Measurements from ENCODE around the gene CRY2.
A peak's percentile ranks its signal among the peaks of the same experiment; 100 is the strongest.

Gene CRY2

DNA sequence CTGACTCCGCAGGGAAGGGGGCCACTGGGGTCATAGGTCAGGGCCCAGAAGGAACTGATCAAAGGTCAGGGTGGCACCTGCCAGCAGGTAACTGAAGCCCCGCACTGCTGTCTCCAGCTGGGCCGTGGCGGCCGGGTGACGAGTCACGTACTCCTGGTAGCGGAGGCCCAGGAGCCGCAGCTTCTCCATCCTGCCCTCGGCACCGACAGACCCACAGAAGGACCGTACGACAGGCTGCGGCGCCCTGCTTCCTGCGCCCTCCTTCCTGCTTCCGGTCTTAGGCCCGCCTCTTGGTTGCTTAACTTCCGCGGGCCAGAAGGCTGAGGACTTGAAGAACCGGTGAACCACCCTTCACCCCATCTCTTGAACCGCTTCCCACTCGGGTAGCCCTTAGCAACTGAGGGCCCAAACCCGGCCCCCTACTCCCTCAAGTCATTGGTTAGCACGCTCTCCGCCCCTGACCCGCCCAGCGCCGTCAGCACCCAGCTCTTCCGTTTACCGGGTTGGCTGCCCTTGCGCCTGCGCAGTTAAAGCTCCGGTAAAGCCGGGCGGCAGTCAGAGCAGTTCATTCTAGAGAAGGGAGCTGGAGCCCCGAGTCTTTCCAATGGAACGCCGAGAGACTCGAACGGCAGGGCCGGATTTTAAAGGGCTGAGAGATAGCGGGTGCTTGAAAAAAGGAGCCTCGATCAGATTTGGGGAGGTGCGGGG is 70.5 kb downstream of the CRY2 start, which contains the start of gene PEX16:
PEX16 (minus strand) TSS at position 255 of the 708 bp plus-strand sequence; CDS start at position 189, 66 bp downstream.
- FAIRE-seq (no peak), DNase-seq (ENCODE audit: insufficient read length, low spot score) (peak; percentile 93)
- TF ChIP-seq CTCF (IDR thresholded peaks at IDR 0.05; ENCODE audit: insufficient read depth, missing control alignments) = no peak

GRCh38 chr11:45918331-45918941 is 71.2 kb downstream of the CRY2 start:
- DNase-seq (ENCODE audit: insufficient read length, low spot score) = peak; percentile 79
- TF ChIP-seq CTCF (IDR thresholded peaks at IDR 0.05; ENCODE audit: insufficient read depth, missing control alignments) = no peak
- FAIRE-seq = no peak

DNA sequence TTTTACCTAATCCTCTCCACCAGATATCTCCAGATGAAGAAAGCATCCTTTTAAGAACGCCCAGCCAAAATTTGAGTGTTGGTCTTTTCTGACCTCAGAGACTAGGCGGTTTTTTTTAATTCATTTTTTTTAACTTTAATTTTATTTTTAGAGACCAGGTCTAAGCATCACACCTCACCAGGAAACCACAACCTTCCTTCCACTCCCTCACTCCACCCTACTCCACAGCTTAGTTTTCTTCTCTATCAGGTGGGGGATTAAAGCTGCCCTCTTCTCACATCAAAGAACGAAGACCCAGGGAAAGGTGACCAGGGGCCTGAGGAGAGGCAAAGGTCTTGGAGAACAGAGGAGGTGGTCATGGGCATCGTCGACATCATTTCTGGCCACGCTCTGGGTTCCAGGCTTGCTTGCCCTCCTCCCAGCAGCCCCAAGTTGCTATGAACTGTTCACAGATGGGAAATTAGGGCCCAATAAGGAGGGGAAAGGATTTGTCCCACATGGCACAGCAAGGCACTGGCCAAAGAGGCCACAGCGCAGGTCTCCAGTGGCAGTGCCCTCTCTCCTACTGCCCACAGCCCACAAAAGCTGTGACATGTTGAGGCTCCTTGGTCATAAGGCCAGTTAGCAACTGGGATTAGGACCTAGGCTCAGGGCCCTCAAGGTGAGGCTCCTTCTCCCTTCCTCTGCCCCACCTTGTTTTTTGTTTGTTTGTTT is 71.8 kb downstream of the CRY2 start:
- no peak for TF ChIP-seq CTCF (IDR thresholded peaks at IDR 0.05; ENCODE audit: insufficient read depth, missing control alignments)
- FAIRE-seq (no peak), DNase-seq (ENCODE audit: insufficient read length, low spot score) (no peak)

GRCh38 chr11:45919806-45920530 is 72.7 kb downstream of the CRY2 start:
- no peak for TF ChIP-seq CTCF (IDR thresholded peaks at IDR 0.05; ENCODE audit: insufficient read depth, missing control alignments)
- DNase-seq (ENCODE audit: insufficient read length, low spot score) (no peak), FAIRE-seq (no peak)

GRCh38 chr11:45920531-45921477 is 73.5 kb downstream of the CRY2 start:
- DNase-seq (ENCODE audit: insufficient read length, low spot score) = no peak
- FAIRE-seq = no peak

More at GRCh38 chr11:45920531-45921477, 73.5 kb downstream of the CRY2 start:
- TF ChIP-seq CTCF (IDR thresholded peaks at IDR 0.05; ENCODE audit: insufficient read depth, missing control alignments) = no peak
